ENCODE results near the gene RNU5D-1. TPM values are rescaled to one million over a fixed set of nuclear protein-coding genes. Genes with fewer than 3 reads are reported as not detected.

Gene RNU5D-1
- total and polyA plus RNA-seq, 10 of the 15 experiments (the other 5 are each of a cell fraction or from before 2014, with no cell fraction given), result not detected

DNA sequence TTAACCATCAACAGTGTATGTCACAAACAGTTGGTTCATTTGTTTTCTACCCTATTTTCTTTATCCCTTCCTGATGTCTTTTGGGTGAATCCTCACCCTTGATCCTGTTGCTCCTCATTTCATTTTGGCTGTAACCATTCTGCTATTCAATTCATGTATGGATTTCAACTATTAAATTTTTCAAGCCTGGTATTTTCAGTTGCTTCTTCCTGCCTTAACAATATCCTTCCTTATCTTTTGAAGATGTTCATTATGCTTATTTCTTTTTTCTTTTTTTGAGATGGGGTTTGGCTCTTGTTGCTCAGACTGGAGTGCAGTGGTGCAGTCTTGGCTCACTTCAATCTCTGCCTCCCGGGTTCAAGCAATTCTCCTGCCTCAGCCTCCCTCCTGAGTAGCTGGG, 2.8 kb upstream of the RNU5D-1 start (continued):
- TF ChIP-seq, protein P1, sequence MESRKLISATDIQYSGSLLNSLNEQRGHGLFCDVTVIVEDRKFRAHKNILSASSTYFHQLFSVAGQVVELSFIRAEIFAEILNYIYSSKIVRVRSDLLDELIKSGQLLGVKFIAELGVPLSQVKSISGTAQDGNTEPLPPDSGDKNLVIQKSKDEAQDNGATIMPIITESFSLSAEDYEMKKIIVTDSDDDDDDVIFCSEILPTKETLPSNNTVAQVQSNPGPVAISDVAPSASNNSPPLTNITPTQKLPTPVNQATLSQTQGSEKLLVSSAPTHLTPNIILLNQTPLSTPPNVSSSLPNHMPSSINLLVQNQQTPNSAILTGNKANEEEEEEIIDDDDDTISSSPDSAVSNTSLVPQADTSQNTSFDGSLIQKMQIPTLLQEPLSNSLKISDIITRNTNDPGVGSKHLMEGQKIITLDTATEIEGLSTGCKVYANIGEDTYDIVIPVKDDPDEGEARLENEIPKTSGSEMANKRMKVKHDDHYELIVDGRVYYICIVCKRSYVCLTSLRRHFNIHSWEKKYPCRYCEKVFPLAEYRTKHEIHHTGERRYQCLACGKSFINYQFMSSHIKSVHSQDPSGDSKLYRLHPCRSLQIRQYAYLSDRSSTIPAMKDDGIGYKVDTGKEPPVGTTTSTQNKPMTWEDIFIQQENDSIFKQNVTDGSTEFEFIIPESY (IDR thresholded peaks at IDR 0.05), result no peak

DNA sequence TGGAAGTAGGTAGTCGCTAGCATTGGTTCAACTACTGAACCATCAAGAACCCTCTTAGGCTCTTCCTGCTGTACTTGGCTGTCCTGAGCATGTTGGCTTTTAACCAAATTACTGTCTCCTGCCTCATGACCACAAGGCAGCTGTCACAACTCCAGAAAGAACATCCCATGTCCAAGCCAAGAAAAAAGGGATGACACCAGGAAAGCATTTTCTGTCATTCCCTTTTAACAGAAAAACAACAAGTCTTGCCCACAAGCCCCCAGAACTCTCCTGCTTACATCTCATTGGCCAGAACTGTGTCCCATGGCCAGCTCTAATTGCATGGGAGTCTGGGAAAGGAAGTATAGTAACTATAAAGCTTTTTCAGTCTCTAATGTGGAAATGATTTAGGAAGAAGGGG, 2.4 kb upstream of the RNU5D-1 start:
- Histone ChIP-seq H3K27ac (ENCODE audit: control insufficient read depth, insufficient read depth) (no peak overlapping the region), H3K4me2 (ENCODE audit: control insufficient read depth, insufficient read depth) (no peak overlapping the region), H2AFZ (ENCODE audit: control insufficient read depth, low read depth, low read length) (no peak overlapping the region), H3K4me3 (no peak overlapping the region), H4K20me1 (ENCODE audit: control insufficient read depth, insufficient read depth) (no peaks in the 10 kb centered on the region), H3K4me1 (ENCODE audit: control insufficient read depth, insufficient read depth, low read length) (peaks cover 14% of the 10 kb centered on the region), H3K9me3 (replicated peaks; ENCODE audit: control insufficient read depth, insufficient read depth, low read length) (no peaks in the 10 kb centered on the region), H3K27me3 (replicated peaks in 1 of 2; ENCODE audit: control insufficient read depth in 2 of 2, insufficient read depth in 2 of 2, low read length in 1 of 2) (no peaks in the 10 kb centered on the region), H3K79me2 (ENCODE audit: control insufficient read depth, insufficient read depth, low read length) (no peaks in the 10 kb centered on the region), H3K9ac (ENCODE audit: control insufficient read depth, insufficient read depth, low read length) (no peak overlapping the region), H3K36me3 (ENCODE audit: control insufficient read depth in 2 of 2, insufficient read depth in 2 of 2, low read length in 1 of 2) (no peaks in the 10 kb centered on the region)
- CTCF ChIA-PET, result interaction anchor here (0.9 to 8.9 kb wide), 5 partner anchors 15 to 67 kb away, joined by 3 to 175 read pairs (median 7); partner anchors contain the start of gene PLK3
- in situ Hi-C loops (cut with MboI) (loop anchor here (5.0 to 10.0 kb wide), 2 partner anchors 74 to 761 kb away; partner anchors contain the start of genes BTBD19, DYNLT4 and TESK2), intact Hi-C loops (cut with micrococcal nuclease; ENCODE audit: unreplicated experiment) (loop anchor here (5.0 kb wide), 1 partner anchor 279 kb away; the partner anchor contains the start of genes HECTD3 and UROD)
- RAD21 ChIA-PET (ENCODE audit: unreplicated experiment), result interaction anchor here (0.6 to 4.2 kb wide), 2 partner anchors 76 to 86 kb away, joined by 3 to 24 read pairs; partner anchors contain the start of gene BTBD19
- POLR2A ChIA-PET, result interaction anchor here (0.6 to 6.6 kb wide), 4 partner anchors 10 to 66 kb away, joined by 3 to 110 read pairs (median 4); partner anchors contain the start of gene PLK3
- no peak for FAIRE-seq
- no peak for DNase-seq (ENCODE audit: low read depth, low spot score)
- WGBS (ENCODE audit: insufficient coverage, insufficient replicate concordance, low lambda C conversion rate, missing lambda C conversion rate), result 0% methylated on average over 1 of the region's 1 CpG
- TF ChIP-seq TARDBP (IDR thresholded peaks at IDR 0.05; ENCODE audit: borderline replicate concordance), result no peak
- no peak for TF ChIP-seq MTA3 (IDR thresholded peaks at IDR 0.05; ENCODE audit: borderline replicate concordance, low read length)
- no peak for TF ChIP-seq DPF2 (IDR thresholded peaks at IDR 0.05)
- TF ChIP-seq MYB (IDR thresholded peaks at IDR 0.05; ENCODE audit: borderline replicate concordance, low read depth, low read length), result no peak
- TF ChIP-seq CHD4 (IDR thresholded peaks at IDR 0.05), result no peak
- no peak for TF ChIP-seq EP300 (IDR thresholded peaks at IDR 0.05; ENCODE audit: borderline replicate concordance in 1 of 2, control insufficient read depth in 1 of 2, low read depth in 2 of 2, low read length in 2 of 2)
- no peak for TF ChIP-seq CBFB (IDR thresholded peaks at IDR 0.05; ENCODE audit: low read depth)
- TF ChIP-seq, protein P2, sequence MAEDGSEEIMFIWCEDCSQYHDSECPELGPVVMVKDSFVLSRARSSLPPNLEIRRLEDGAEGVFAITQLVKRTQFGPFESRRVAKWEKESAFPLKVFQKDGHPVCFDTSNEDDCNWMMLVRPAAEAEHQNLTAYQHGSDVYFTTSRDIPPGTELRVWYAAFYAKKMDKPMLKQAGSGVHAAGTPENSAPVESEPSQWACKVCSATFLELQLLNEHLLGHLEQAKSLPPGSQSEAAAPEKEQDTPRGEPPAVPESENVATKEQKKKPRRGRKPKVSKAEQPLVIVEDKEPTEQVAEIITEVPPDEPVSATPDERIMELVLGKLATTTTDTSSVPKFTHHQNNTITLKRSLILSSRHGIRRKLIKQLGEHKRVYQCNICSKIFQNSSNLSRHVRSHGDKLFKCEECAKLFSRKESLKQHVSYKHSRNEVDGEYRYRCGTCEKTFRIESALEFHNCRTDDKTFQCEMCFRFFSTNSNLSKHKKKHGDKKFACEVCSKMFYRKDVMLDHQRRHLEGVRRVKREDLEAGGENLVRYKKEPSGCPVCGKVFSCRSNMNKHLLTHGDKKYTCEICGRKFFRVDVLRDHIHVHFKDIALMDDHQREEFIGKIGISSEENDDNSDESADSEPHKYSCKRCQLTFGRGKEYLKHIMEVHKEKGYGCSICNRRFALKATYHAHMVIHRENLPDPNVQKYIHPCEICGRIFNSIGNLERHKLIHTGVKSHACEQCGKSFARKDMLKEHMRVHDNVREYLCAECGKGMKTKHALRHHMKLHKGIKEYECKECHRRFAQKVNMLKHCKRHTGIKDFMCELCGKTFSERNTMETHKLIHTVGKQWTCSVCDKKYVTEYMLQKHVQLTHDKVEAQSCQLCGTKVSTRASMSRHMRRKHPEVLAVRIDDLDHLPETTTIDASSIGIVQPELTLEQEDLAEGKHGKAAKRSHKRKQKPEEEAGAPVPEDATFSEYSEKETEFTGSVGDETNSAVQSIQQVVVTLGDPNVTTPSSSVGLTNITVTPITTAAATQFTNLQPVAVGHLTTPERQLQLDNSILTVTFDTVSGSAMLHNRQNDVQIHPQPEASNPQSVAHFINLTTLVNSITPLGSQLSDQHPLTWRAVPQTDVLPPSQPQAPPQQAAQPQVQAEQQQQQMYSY (CRISPR knock-in tag; IDR thresholded peaks at IDR 0.05), result no peak
- SMC1A ChIA-PET (ENCODE audit: uncharacterized antibody, unreplicated experiment), result interaction anchor here (0.9 to 7.8 kb wide), 6 partner anchors 10 to 277 kb away, joined by 3 to 73 read pairs (median 5); partner anchors contain the start of gene HECTD3
- no TSS peak for BruUV-seq (replicated peaks)
- ATAC-seq, result no peak
